Endothelial cell (in vitro differentiated cells): Measurements from ENCODE around the gene FADD. TPM values are rescaled to one million over a fixed set of nuclear protein-coding genes. Genes with fewer than 3 reads are reported as not detected.

ENCODE experiments used
- DNase-seq: peaks from one replicate; pipeline ENCODE4 v3.0.0; 2021; ENCODE audit warnings: low spot score
- H3K27ac Mint-ChIP-seq: one replicate; pipeline ENCODE4 v1.8.0; 2021; ENCODE audit warnings: mixed read lengths, inconsistent platforms; ENCODE audit not compliant: unreplicated experiment
- H3K27me3 Mint-ChIP-seq: one replicate; pipeline ENCODE4 v1.8.0; 2021; ENCODE audit warnings: mild to moderate bottlenecking, moderate library complexity, mixed read lengths, inconsistent platforms; ENCODE audit not compliant: unreplicated experiment
- H3K36me3 Mint-ChIP-seq: one replicate; pipeline ENCODE4 v1.8.0; 2021; ENCODE audit warnings: mild to moderate bottlenecking, low read depth, mixed read lengths, inconsistent platforms; ENCODE audit not compliant: unreplicated experiment
- H3K4me1 Mint-ChIP-seq: one replicate; pipeline ENCODE4 v1.8.0; 2021; ENCODE audit warnings: mild to moderate bottlenecking, mixed read lengths, inconsistent platforms; ENCODE audit not compliant: unreplicated experiment
- H3K4me3 Mint-ChIP-seq: one replicate; pipeline ENCODE4 v1.8.0; 2021; ENCODE audit warnings: mild to moderate bottlenecking, mixed read lengths, inconsistent platforms; ENCODE audit not compliant: unreplicated experiment
- H3K9me3 Mint-ChIP-seq: one replicate; pipeline ENCODE4 v1.8.0; 2021; ENCODE audit warnings: mixed read lengths, inconsistent platforms; ENCODE audit not compliant: unreplicated experiment
- total RNA-seq: library from RNA; stranded (reverse); fragmentation: NEBNext Ultra II Directional; extraction: Animal tissue kit (Norgen Biotek cat#: 25700); gene quantifications from one replicate; pipeline ENCODE4 v1.2.1, GENCODE V29; 2021; ENCODE audit not compliant: unreplicated experiment
- TF ChIP-seq, protein P1 (sequence below): fragments of 200-600 bp; sonication (generic); IDR thresholded peaks from one replicate; pipeline ENCODE4 v1.5.0; 2021; ENCODE audit warnings: antibody characterized with exemption; ENCODE audit not compliant: unreplicated experiment

FADD gene
- total RNA-seq, 1 donor from 2014 or later: 30.3 TPM

DNA sequence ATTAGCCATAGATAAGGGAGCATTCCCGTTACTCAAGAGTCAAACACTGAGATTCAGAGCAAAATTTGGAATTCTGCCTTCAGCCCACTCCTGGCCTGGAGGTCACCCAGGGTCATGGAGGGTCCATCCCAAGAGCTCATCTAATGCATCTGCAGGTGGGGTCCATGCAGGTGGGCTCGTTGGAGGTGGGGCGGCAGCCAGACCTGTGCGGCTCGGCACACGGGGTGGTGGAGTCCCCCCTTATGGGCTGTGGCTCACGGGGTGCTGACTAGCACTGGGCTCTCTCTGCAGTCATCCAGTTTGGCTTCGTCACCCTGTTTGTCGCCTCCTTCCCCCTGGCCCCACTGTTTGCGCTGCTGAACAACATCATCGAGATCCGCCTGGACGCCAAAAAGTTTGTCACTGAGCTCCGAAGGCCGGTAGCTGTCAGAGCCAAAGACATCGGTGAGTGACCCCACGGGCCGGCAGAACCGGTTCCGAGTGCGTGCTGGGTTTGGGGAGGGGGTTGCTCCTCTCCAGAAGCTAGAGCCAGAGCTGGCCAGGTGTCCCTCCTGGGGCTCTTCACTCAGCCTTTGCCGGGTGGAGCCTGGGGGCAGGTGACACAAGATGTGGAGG is 32.4 kb upstream of the FADD start:
- no peak for DNase-seq
- no peaks in the 10 kb centered on the region for H3K9me3 Mint-ChIP-seq
- no peak overlapping the region for H3K27ac Mint-ChIP-seq
- TF ChIP-seq, protein P1, sequence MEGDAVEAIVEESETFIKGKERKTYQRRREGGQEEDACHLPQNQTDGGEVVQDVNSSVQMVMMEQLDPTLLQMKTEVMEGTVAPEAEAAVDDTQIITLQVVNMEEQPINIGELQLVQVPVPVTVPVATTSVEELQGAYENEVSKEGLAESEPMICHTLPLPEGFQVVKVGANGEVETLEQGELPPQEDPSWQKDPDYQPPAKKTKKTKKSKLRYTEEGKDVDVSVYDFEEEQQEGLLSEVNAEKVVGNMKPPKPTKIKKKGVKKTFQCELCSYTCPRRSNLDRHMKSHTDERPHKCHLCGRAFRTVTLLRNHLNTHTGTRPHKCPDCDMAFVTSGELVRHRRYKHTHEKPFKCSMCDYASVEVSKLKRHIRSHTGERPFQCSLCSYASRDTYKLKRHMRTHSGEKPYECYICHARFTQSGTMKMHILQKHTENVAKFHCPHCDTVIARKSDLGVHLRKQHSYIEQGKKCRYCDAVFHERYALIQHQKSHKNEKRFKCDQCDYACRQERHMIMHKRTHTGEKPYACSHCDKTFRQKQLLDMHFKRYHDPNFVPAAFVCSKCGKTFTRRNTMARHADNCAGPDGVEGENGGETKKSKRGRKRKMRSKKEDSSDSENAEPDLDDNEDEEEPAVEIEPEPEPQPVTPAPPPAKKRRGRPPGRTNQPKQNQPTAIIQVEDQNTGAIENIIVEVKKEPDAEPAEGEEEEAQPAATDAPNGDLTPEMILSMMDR: no peak
- no peak overlapping the region for H3K4me3 Mint-ChIP-seq
- peaks cover 12% of the 10 kb centered on the region for H3K4me1 Mint-ChIP-seq
- H3K36me3 Mint-ChIP-seq: no peaks in the 10 kb centered on the region
- H3K27me3 Mint-ChIP-seq: no peaks in the 10 kb centered on the region

DNA sequence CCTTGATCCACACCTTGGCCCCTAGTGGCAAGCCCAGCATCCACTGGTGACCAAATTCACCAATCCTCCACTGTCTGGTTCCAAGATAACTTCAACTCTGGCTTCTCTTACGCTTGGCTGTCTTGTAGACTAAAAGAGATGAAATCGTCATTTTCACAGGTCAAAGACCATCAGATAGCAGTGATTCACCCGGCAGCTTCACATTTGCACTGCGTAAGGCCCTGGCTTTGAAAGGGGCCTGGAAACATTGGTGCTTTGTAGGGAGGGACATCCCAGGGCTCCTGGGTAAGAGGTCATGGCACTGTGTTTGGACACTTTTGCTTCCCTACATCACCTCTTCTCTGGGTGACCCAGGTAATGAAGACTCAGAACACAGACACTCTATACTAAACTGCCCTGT is 30.1 kb upstream of the FADD start:
- no peak for DNase-seq
- Mint-ChIP-seq H3K27me3 (peaks cover 5% of the 10 kb centered on the region), H3K27ac (no peak overlapping the region), H3K9me3 (no peaks in the 10 kb centered on the region), H3K4me3 (no peak overlapping the region), H3K36me3 (no peaks in the 10 kb centered on the region), H3K4me1 (peaks cover 14% of the 10 kb centered on the region)
- TF ChIP-seq, protein P1: no peak

DNA sequence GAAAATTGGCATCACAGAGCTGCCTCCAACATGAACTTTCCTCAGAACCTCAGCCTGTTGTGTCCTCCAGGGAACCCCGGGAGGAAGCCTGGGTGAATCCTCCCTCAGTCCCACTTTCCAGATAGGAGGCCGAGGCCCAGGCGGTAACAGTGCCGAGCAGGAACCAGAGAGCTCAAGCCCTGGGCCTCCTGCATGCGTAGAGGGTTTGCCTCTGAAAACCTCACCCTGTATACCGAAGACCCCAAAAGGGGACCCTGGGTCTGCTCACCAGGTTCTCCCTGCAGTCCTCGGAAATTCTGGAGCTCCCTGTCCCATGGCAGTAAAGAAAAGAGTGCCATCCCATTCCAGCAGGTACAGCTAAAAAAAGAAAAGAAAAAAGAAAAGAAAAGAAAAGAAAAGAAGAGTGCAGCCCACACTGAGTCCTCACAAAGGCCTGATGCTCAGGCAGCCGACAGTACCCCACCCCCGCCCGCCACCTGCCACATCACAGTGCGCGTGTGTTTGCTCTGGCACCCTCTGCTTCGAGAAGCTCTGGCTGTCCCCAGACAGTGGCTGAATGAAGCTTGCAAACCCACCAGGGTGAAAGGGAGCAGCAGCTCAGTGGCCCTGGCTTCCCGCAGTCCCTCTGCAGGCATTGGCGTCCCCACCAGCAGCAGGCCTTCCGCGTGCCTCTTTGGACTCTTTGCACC is 28.4 kb upstream of the FADD start:
- Mint-ChIP-seq H3K27me3 (peaks cover 5% of the 10 kb centered on the region), H3K4me1 (peaks cover 14% of the 10 kb centered on the region), H3K36me3 (no peaks in the 10 kb centered on the region), H3K9me3 (no peaks in the 10 kb centered on the region), H3K27ac (peak overlapping the region; percentile 48), H3K4me3 (no peak overlapping the region)
- DNase-seq: no peak
- TF ChIP-seq, protein P1: no peak

DNA sequence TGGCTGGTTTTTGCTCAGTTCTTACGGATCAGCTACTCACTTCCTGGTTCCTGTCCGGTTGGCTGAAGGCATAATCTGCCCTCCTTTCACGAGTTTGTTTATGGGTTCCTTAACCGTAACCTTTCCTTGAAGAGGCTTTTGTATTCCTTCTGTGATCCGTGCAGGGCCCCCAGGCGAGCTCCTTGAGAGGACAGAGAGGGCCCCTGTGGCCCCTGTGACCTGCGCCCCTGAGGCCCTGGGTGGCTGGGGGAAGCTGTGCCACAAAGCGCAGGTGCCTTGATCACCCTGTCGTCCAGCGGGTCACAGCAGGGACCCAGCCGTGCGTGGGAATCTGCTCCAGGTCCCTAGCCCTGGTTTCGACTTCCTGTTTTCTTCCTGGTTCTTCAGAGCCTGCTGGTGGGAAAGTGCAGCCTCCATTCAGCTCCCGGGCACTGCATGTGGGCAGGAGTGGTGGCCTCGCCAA is 27.8 kb upstream of the FADD start:
- TF ChIP-seq, protein P1: no peak
- Mint-ChIP-seq H3K9me3 (no peaks in the 10 kb centered on the region), H3K27ac (peak overlapping the region; percentile 48), H3K4me1 (peaks cover 14% of the 10 kb centered on the region), H3K27me3 (peaks cover 5% of the 10 kb centered on the region), H3K4me3 (no peak overlapping the region), H3K36me3 (no peaks in the 10 kb centered on the region)
- DNase-seq: no peak
